GM23248 (cell line): ENCODE data around the gene KBTBD13. TPM values are rescaled to one million over a fixed set of nuclear protein-coding genes. Genes with fewer than 3 reads are reported as not detected.

Experiments used
- DNase-seq: peaks from one replicate; pipeline ENCODE4 v3.0.0-alpha.2; 2015
- H2AFZ ChIP-seq: fragments of 200-600 bp; sonication (generic); 2 replicates; pipeline ENCODE4 v1.6.1; 2016; ENCODE audit warnings: antibody characterized with exemption
- H3F3A ChIP-seq: fragments of 200-600 bp; sonication (generic); 2 replicates; pipeline ENCODE4 v1.6.1; 2016; ENCODE audit warnings: mild to moderate bottlenecking, antibody characterized with exemption, mixed run types; ENCODE audit not compliant: insufficient read depth
- H3K27ac ChIP-seq: fragments of 200-600 bp; sonication (generic); 2 replicates; pipeline ENCODE4 v1.5.1; 2016; ENCODE audit warnings: mild to moderate bottlenecking
- H3K27me3 ChIP-seq: fragments of 200-600 bp; sonication (generic); replicated peaks from 2 replicates; pipeline ENCODE4 v1.6.1; 2016; ENCODE audit warnings: mild to moderate bottlenecking; ENCODE audit not compliant: insufficient read depth
- H3K36me3 ChIP-seq: fragments of 200-600 bp; sonication (generic); 2 replicates; pipeline ENCODE4 v1.6.1; 2016; ENCODE audit warnings: low read depth, mild to moderate bottlenecking
- H3K4me1 ChIP-seq: fragments of 200-600 bp; sonication (generic); 2 replicates; pipeline ENCODE4 v1.6.1; 2016; ENCODE audit warnings: mild to moderate bottlenecking; ENCODE audit not compliant: insufficient read depth
- H3K4me2 ChIP-seq: fragments of 200-600 bp; sonication (generic); one replicate; pipeline ENCODE4 v1.6.1; 2016; ENCODE audit warnings: mild to moderate bottlenecking; ENCODE audit not compliant: unreplicated experiment
- H3K4me3 ChIP-seq: fragments of 200-600 bp; sonication (generic); 2 replicates; pipeline ENCODE4 v1.5.1; 2016; ENCODE audit warnings: mild to moderate bottlenecking
- H3K79me2 ChIP-seq: fragments of 200-600 bp; sonication (generic); 2 replicates; pipeline ENCODE4 v1.6.1; 2016; ENCODE audit warnings: mild to moderate bottlenecking; ENCODE audit not compliant: insufficient read depth
- H3K9ac ChIP-seq: fragments of 200-600 bp; sonication (generic); 2 replicates; pipeline ENCODE4 v1.6.1; 2016; ENCODE audit warnings: mild to moderate bottlenecking
- H3K9me2 ChIP-seq: fragments of 200-600 bp; sonication (generic); 2 replicates; pipeline ENCODE4 v1.6.1; 2016; ENCODE audit warnings: mixed run types, mild to moderate bottlenecking, moderate library complexity; ENCODE audit not compliant: insufficient read depth
- H3K9me3 ChIP-seq: fragments of 200-600 bp; sonication (generic); one replicate; pipeline ENCODE4 v1.6.1; 2017; ENCODE audit warnings: low read depth
- H4K20me1 ChIP-seq: fragments of 200-600 bp; sonication (generic); 2 replicates; pipeline ENCODE4 v1.6.0; 2016; ENCODE audit not compliant: insufficient read depth
- EZH2 ChIP-seq: fragments of 200-600 bp; sonication (generic); IDR thresholded peaks from 2 replicates; pipeline ENCODE4 v1.6.1; 2018; ENCODE audit warnings: antibody characterized with exemption, mild to moderate bottlenecking; ENCODE audit not compliant: insufficient read depth, poor library complexity, severe bottlenecking
- EZH2phosphoT487 ChIP-seq: fragments of 200-600 bp; sonication (generic); IDR thresholded peaks from 2 replicates; pipeline ENCODE4 v1.6.1; 2018; ENCODE audit warnings: antibody characterized with exemption, moderate library complexity, mild to moderate bottlenecking, low read depth; ENCODE audit not compliant: insufficient read depth
- WGBS, 2 experiments: methylation state at CpG; one replicate each; pipeline ENCODE4 v1.1.6; 2015 to 2017; ENCODE audit warnings: low lambda C conversion rate in 2 of 2, low coverage in 1 of 2; ENCODE audit errors: missing lambda C conversion rate in 2 of 2; 5-methylcytosine and 5-hydroxymethylcytosine counted together
- in situ Hi-C: fragments of 300-500 bp; cut with MboI; formaldehyde crosslinking; loops from 2 replicates; pipeline ENCODE4 v1.15.0; 2020
- polyA plus RNA-seq: library from polyadenylated mRNA; unstranded; fragments of >200 nt; fragmentation: Nextera tagmentation; extraction: Ambion mirVana; gene quantifications from 2 replicates; pipeline ENCODE4 v1.2.1, GENCODE V29; 2016
- total RNA-seq: library from RNA; depleted of rRNA; stranded (reverse); fragments of >200 nt; shearing (Covaris generic); gene quantifications from 2 replicates; pipeline ENCODE4 v1.2.3, GENCODE V29; 2014

KBTBD13 gene
- total and polyA plus RNA-seq, 2 experiments from 2014 or later = not detected

- no peak overlapping the region for H3K27ac ChIP-seq
- in situ Hi-C loops = no loop called here
- WGBS, 2 experiments = 9 to 10% methylated on average over 9 to 24 of the region's 24 CpGs
Observed at GRCh38 chr15:65077981-65078352, 1.4 kb downstream of the KBTBD13 start.

DNA sequence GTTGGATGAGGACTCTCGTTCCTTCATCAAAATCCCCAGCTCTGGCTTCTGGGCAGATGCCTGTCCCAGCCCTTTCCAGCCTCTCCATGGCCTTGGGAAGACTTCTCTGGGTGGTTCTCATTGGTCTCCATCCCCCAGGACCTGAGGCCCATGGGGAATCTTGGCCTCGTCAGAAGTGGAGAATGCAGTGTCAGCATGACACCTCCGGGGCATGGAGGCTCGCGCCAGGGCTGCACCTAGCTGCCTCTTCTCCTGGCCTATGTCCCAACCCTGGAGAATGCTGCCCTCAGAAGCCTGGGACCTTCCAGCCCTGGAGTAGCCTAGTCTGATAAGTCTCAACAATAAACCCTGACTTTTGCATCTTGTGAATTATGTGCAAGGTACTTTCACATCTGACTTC, 3.0 kb downstream of the KBTBD13 start:
- H3F3A ChIP-seq = no peaks in the 10 kb centered on the region
- no peak for DNase-seq
- in situ Hi-C loops = no loop called here

More at GRCh38 chr15:65077981-65078352, 1.4 kb downstream of the KBTBD13 start:
- Histone ChIP-seq H3F3A (no peaks in the 10 kb centered on the region), H3K9me3 (no peaks in the 10 kb centered on the region), H3K4me3 (no peak overlapping the region), H3K36me3 (no peaks in the 10 kb centered on the region), H4K20me1 (no peaks in the 10 kb centered on the region), H3K27me3 (peaks cover 9% of the 10 kb centered on the region; the same call in 1 of the 2 replicates), H2AFZ (peak overlapping the region; percentile 52; the same call in 1 of the 2 replicates), H3K4me1 (no peaks in the 10 kb centered on the region), H3K79me2 (no peaks in the 10 kb centered on the region), H3K4me2 (no peak overlapping the region), H3K9me2 (no peaks in the 10 kb centered on the region), H3K9ac (no peak overlapping the region)
- TF ChIP-seq EZH2 (no peak), EZH2phosphoT487 (no peak)
- peak; percentile 84 for DNase-seq

GRCh38 chr15:65081270-65081669, 4.7 kb downstream of the KBTBD13 start:
- H3K27me3 ChIP-seq = peaks cover 12% of the 10 kb centered on the region; the same call in 1 of the 2 replicates
- H3K9me2 ChIP-seq = no peaks in the 10 kb centered on the region
- H2AFZ ChIP-seq = no peak overlapping the region
- no peak overlapping the region for H3K4me3 ChIP-seq
- no peaks in the 10 kb centered on the region for H3K4me1 ChIP-seq
- no peak overlapping the region for H3K27ac ChIP-seq
- DNase-seq = no peak
- no peaks in the 10 kb centered on the region for H3K79me2 ChIP-seq
- no peaks in the 10 kb centered on the region for H4K20me1 ChIP-seq
- TF ChIP-seq EZH2phosphoT487 = no peak
- no peak for TF ChIP-seq EZH2
- WGBS, 2 experiments = 71 to 78% methylated on average over 6 of the region's 6 CpGs
- in situ Hi-C loops = no loop called here
- H3K4me2 ChIP-seq = no peak overlapping the region
- H3K9ac ChIP-seq = no peak overlapping the region
- no peaks in the 10 kb centered on the region for H3K9me3 ChIP-seq
- no peaks in the 10 kb centered on the region for H3F3A ChIP-seq
- no peaks in the 10 kb centered on the region for H3K36me3 ChIP-seq

More for the DNA sequence above, 3.0 kb downstream of the KBTBD13 start:
- TF ChIP-seq EZH2 (no peak), EZH2phosphoT487 (no peak)
- Histone ChIP-seq H3K4me2 (no peak overlapping the region), H3K27me3 (peaks cover 12% of the 10 kb centered on the region; the same call in 1 of the 2 replicates), H3K9me3 (no peaks in the 10 kb centered on the region), H3K9ac (no peak overlapping the region), H2AFZ (no peak overlapping the region), H3K27ac (no peak overlapping the region), H3K9me2 (no peaks in the 10 kb centered on the region), H3K79me2 (no peaks in the 10 kb centered on the region), H3K4me1 (no peaks in the 10 kb centered on the region), H4K20me1 (no peaks in the 10 kb centered on the region), H3K36me3 (no peaks in the 10 kb centered on the region), H3K4me3 (no peak overlapping the region)
- WGBS, 2 experiments = 72 to 76% methylated on average over 5 of the region's 5 CpGs

DNA sequence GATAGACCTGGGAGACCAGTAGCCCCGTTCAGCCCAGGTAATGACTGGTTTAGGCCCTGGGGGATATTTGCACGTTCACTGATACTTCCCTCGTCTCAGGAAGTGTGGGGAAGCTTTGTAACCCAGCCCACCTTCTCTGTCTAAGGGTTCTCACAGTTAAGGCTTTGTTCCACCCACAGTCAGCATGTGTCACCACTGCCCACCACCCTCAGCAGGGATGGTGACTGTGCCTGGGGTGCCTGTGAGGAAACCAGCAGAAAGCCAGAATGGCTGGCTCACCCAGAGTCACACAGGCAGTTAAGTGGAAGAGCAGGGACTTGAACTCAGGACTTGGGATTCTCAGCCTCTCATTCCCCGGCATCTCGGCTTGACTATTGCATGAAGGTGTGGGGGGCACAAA, 5.2 kb downstream of the KBTBD13 start:
- no peak overlapping the region for H3K27ac ChIP-seq
- no peak overlapping the region for H3K4me3 ChIP-seq
- H2AFZ ChIP-seq = no peak overlapping the region
- TF ChIP-seq EZH2phosphoT487 = no peak
- no peak for TF ChIP-seq EZH2
- H3F3A ChIP-seq = no peaks in the 10 kb centered on the region
- no peaks in the 10 kb centered on the region for H3K79me2 ChIP-seq
- H3K27me3 ChIP-seq = peaks cover 12% of the 10 kb centered on the region; the same call in 1 of the 2 replicates
- WGBS, 2 experiments = 79 to 83% methylated on average over 5 of the region's 5 CpGs
- H3K4me2 ChIP-seq = no peak overlapping the region
- H3K9me2 ChIP-seq = no peaks in the 10 kb centered on the region
- in situ Hi-C loops = no loop called here
- H3K9ac ChIP-seq = no peak overlapping the region
- no peaks in the 10 kb centered on the region for H3K36me3 ChIP-seq
- H4K20me1 ChIP-seq = no peaks in the 10 kb centered on the region
- peak; percentile 36 for DNase-seq
- no peaks in the 10 kb centered on the region for H3K9me3 ChIP-seq
- no peaks in the 10 kb centered on the region for H3K4me1 ChIP-seq
